Measurements from ENCODE around the gene PARS2. TPM values are rescaled to one million over a fixed set of nuclear protein-coding genes. Genes with fewer than 3 reads are reported as not detected.

PARS2 gene
- total and polyA plus RNA-seq, 4 donors, result 4.0 to 7.5 (median 5.4) TPM

- WGBS (ENCODE audit: insufficient coverage), result 97% methylated on average over 8 of the region's 9 CpGs
These were observed 6.5 kb downstream of the PARS2 start for GRCh38 chr1:54757833-54758232.

GRCh38 chr1:54754486-54755285 lies 9.6 kb downstream of the PARS2 start:
- no peaks in the 10 kb centered on the region for H3K4me1 ChIP-seq (ENCODE audit: control insufficient read depth, insufficient read depth, low read length)
- peaks cover 39% of the 10 kb centered on the region for H3K36me3 ChIP-seq (ENCODE audit: control insufficient read depth, insufficient read depth, low read length)
- H3K4me3 ChIP-seq (ENCODE audit: low read depth, low read length), result no peak overlapping the region
- H3K9me3 ChIP-seq (ENCODE audit: control insufficient read depth, insufficient read depth, low read length), result no peaks in the 10 kb centered on the region
- 89% methylated on average over 22 of the region's 25 CpGs for WGBS (ENCODE audit: insufficient coverage)
- no peaks in the 10 kb centered on the region for H3K27me3 ChIP-seq (ENCODE audit: control insufficient read depth, insufficient read depth, low read length)
- H3K27ac ChIP-seq (ENCODE audit: low read depth, low read length), result no peak overlapping the region
- DNase-seq (ENCODE audit: low read depth in 4 of 6, low spot score in 6 of 6), result no peak

More at GRCh38 chr1:54757833-54758232, 6.5 kb downstream of the PARS2 start:
- Histone ChIP-seq H3K9me3 (ENCODE audit: control insufficient read depth, insufficient read depth, low read length) (no peaks in the 10 kb centered on the region), H3K4me3 (ENCODE audit: low read depth, low read length) (no peak overlapping the region), H3K27me3 (ENCODE audit: control insufficient read depth, insufficient read depth, low read length) (no peaks in the 10 kb centered on the region), H3K4me1 (ENCODE audit: control insufficient read depth, insufficient read depth, low read length) (no peaks in the 10 kb centered on the region), H3K36me3 (ENCODE audit: control insufficient read depth, insufficient read depth, low read length) (peaks cover 39% of the 10 kb centered on the region), H3K27ac (ENCODE audit: low read depth, low read length) (no peak overlapping the region)
- DNase-seq (ENCODE audit: low read depth in 4 of 6, low spot score in 6 of 6), result no peak

GRCh38 chr1:54754045-54754444 lies 10.3 kb downstream of the PARS2 start:
- DNase-seq (ENCODE audit: low read depth in 4 of 6, low spot score in 6 of 6), result no peak
- no peak overlapping the region for H3K27ac ChIP-seq (ENCODE audit: low read depth, low read length)
- H3K9me3 ChIP-seq (ENCODE audit: control insufficient read depth, insufficient read depth, low read length), result no peaks in the 10 kb centered on the region
- 92% methylated on average over 21 of the region's 22 CpGs for WGBS (ENCODE audit: insufficient coverage)
- no peak overlapping the region for H3K4me3 ChIP-seq (ENCODE audit: low read depth, low read length)
- H3K4me1 ChIP-seq (ENCODE audit: control insufficient read depth, insufficient read depth, low read length), result no peaks in the 10 kb centered on the region
- H3K27me3 ChIP-seq (ENCODE audit: control insufficient read depth, insufficient read depth, low read length), result no peaks in the 10 kb centered on the region
- H3K36me3 ChIP-seq (ENCODE audit: control insufficient read depth, insufficient read depth, low read length), result peaks cover 39% of the 10 kb centered on the region

GRCh38 chr1:54751426-54751825 lies 12.9 kb downstream of the PARS2 start:
- Histone ChIP-seq H3K4me1 (ENCODE audit: control insufficient read depth, insufficient read depth, low read length) (no peaks in the 10 kb centered on the region), H3K4me3 (ENCODE audit: low read depth, low read length) (no peak overlapping the region), H3K36me3 (ENCODE audit: control insufficient read depth, insufficient read depth, low read length) (peaks cover 18% of the 10 kb centered on the region), H3K9me3 (ENCODE audit: control insufficient read depth, insufficient read depth, low read length) (no peaks in the 10 kb centered on the region), H3K27me3 (ENCODE audit: control insufficient read depth, insufficient read depth, low read length) (no peaks in the 10 kb centered on the region), H3K27ac (ENCODE audit: low read depth, low read length) (no peak overlapping the region)
- peak in 1 of 6 donors; percentile 72 for DNase-seq (ENCODE audit: low read depth in 4 of 6, low spot score in 6 of 6)
- 49% methylated on average over 3 of the region's 4 CpGs for WGBS (ENCODE audit: insufficient coverage)

- no peak for DNase-seq (ENCODE audit: low read depth in 4 of 6, low spot score in 6 of 6)
- Histone ChIP-seq H3K36me3 (ENCODE audit: control insufficient read depth, insufficient read depth, low read length) (peaks cover 16% of the 10 kb centered on the region), H3K4me3 (ENCODE audit: low read depth, low read length) (no peak overlapping the region), H3K27me3 (ENCODE audit: control insufficient read depth, insufficient read depth, low read length) (no peaks in the 10 kb centered on the region), H3K27ac (ENCODE audit: low read depth, low read length) (no peak overlapping the region), H3K4me1 (ENCODE audit: control insufficient read depth, insufficient read depth, low read length) (no peaks in the 10 kb centered on the region), H3K9me3 (ENCODE audit: control insufficient read depth, insufficient read depth, low read length) (no peaks in the 10 kb centered on the region)
- 79% methylated on average over 6 of the region's 6 CpGs for WGBS (ENCODE audit: insufficient coverage)
These were observed 13.7 kb downstream of the PARS2 start for GRCh38 chr1:54750596-54750995.

GRCh38 chr1:54748094-54748835 lies 16.1 kb downstream of the PARS2 start:
- H3K36me3 ChIP-seq (ENCODE audit: control insufficient read depth, insufficient read depth, low read length), result peaks cover 19% of the 10 kb centered on the region
- no peak overlapping the region for H3K27ac ChIP-seq (ENCODE audit: low read depth, low read length)
- H3K27me3 ChIP-seq (ENCODE audit: control insufficient read depth, insufficient read depth, low read length), result no peaks in the 10 kb centered on the region
- no peaks in the 10 kb centered on the region for H3K9me3 ChIP-seq (ENCODE audit: control insufficient read depth, insufficient read depth, low read length)
- WGBS (ENCODE audit: insufficient coverage), result 84% methylated on average over 13 of the region's 14 CpGs
- no peak for DNase-seq (ENCODE audit: low read depth in 4 of 6, low spot score in 6 of 6)
- no peaks in the 10 kb centered on the region for H3K4me1 ChIP-seq (ENCODE audit: control insufficient read depth, insufficient read depth, low read length)
- H3K4me3 ChIP-seq (ENCODE audit: low read depth, low read length), result no peak overlapping the region

GRCh38 chr1:54745864-54746263 lies 18.5 kb downstream of the PARS2 start:
- Histone ChIP-seq H3K4me1 (ENCODE audit: control insufficient read depth, insufficient read depth, low read length) (no peaks in the 10 kb centered on the region), H3K27ac (ENCODE audit: low read depth, low read length) (no peak overlapping the region), H3K4me3 (ENCODE audit: low read depth, low read length) (no peak overlapping the region), H3K36me3 (ENCODE audit: control insufficient read depth, insufficient read depth, low read length) (peaks cover 38% of the 10 kb centered on the region), H3K9me3 (ENCODE audit: control insufficient read depth, insufficient read depth, low read length) (no peaks in the 10 kb centered on the region), H3K27me3 (ENCODE audit: control insufficient read depth, insufficient read depth, low read length) (no peaks in the 10 kb centered on the region)
- WGBS (ENCODE audit: insufficient coverage), result 100% methylated on average over 1 of the region's 4 CpGs
- no peak for DNase-seq (ENCODE audit: low read depth in 4 of 6, low spot score in 6 of 6)

GRCh38 chr1:54745274-54745673 lies 19.0 kb downstream of the PARS2 start:
- no peak for DNase-seq (ENCODE audit: low read depth in 4 of 6, low spot score in 6 of 6)
- 91% methylated on average over 6 of the region's 6 CpGs for WGBS (ENCODE audit: insufficient coverage)
- H3K27me3 ChIP-seq (ENCODE audit: control insufficient read depth, insufficient read depth, low read length), result no peaks in the 10 kb centered on the region
- H3K4me1 ChIP-seq (ENCODE audit: control insufficient read depth, insufficient read depth, low read length), result no peaks in the 10 kb centered on the region
- no peaks in the 10 kb centered on the region for H3K9me3 ChIP-seq (ENCODE audit: control insufficient read depth, insufficient read depth, low read length)
- H3K27ac ChIP-seq (ENCODE audit: low read depth, low read length), result no peak overlapping the region
- peaks cover 42% of the 10 kb centered on the region for H3K36me3 ChIP-seq (ENCODE audit: control insufficient read depth, insufficient read depth, low read length)
- no peak overlapping the region for H3K4me3 ChIP-seq (ENCODE audit: low read depth, low read length)

- Histone ChIP-seq H3K4me1 (ENCODE audit: control insufficient read depth, insufficient read depth, low read length) (no peaks in the 10 kb centered on the region), H3K27me3 (ENCODE audit: control insufficient read depth, insufficient read depth, low read length) (no peaks in the 10 kb centered on the region), H3K27ac (ENCODE audit: low read depth, low read length) (no peak overlapping the region), H3K4me3 (ENCODE audit: low read depth, low read length) (no peak overlapping the region), H3K36me3 (ENCODE audit: control insufficient read depth, insufficient read depth, low read length) (peaks cover 47% of the 10 kb centered on the region), H3K9me3 (ENCODE audit: control insufficient read depth, insufficient read depth, low read length) (no peaks in the 10 kb centered on the region)
- no peak for DNase-seq (ENCODE audit: low read depth in 4 of 6, low spot score in 6 of 6)
- WGBS (ENCODE audit: insufficient coverage), result 88% methylated on average over 3 of the region's 3 CpGs
These were observed 19.6 kb downstream of the PARS2 start for GRCh38 chr1:54744696-54745095.

Measured in spinal cord (tissue), 10 donors.